NCI-H748 (cell line): Measurements from ENCODE around the gene SPATA9.
"Not testable (repeated sequence)": the region's sequence is repeated elsewhere in the genome, so short reads cannot be mapped to it uniquely, and the experiment has no call there.

Experiments used
- DNase-seq: peaks from one replicate; lab custom pipeline; 2025; ENCODE audit not compliant: unreplicated experiment; lab: John Stamatoyannopoulos, UW

The SPATA9 gene

DNA sequence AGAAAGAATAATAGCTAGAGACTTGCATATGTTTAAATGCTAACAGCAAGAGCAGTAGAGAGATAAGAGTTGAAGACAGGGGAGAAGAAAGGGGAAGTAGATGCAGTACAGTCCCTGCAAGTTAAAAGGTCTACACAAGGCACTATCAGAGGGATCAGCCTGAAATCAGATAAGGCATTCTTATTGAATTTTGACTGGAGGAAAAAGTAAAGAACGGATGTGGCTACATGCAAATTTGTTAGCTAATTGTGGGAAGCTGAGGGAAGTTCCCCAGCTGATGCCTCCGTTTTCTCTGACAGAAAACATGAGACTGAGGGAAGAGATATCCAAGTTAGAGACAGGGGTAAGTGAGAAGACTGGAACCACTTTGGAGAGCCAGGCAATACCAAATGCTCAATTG is 35.4 kb upstream of the SPATA9 start:
- DNase-seq: no peak

DNA sequence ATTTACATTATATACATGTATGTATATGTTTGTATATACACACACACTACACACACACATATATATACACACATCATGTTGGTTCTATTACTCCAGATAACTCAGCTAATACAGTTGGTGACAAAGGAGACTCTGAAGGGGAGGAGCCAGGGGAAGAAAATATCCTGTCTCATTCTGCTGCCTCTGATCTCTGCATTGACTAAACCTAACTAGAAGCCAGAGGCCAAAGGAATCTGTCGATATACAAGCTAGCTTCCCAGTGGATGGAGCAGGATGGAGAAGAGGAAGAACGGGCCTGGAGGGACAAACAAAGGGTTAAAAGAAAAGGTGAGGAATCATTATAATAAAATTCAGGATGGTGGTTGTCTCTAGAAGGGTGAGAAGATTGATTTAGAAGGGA is 34.6 kb upstream of the SPATA9 start:
- no peak for DNase-seq

- no peak for DNase-seq
These were observed 33.1 kb upstream of the SPATA9 start for GRCh38 chr5:95715799-95716461.

DNA sequence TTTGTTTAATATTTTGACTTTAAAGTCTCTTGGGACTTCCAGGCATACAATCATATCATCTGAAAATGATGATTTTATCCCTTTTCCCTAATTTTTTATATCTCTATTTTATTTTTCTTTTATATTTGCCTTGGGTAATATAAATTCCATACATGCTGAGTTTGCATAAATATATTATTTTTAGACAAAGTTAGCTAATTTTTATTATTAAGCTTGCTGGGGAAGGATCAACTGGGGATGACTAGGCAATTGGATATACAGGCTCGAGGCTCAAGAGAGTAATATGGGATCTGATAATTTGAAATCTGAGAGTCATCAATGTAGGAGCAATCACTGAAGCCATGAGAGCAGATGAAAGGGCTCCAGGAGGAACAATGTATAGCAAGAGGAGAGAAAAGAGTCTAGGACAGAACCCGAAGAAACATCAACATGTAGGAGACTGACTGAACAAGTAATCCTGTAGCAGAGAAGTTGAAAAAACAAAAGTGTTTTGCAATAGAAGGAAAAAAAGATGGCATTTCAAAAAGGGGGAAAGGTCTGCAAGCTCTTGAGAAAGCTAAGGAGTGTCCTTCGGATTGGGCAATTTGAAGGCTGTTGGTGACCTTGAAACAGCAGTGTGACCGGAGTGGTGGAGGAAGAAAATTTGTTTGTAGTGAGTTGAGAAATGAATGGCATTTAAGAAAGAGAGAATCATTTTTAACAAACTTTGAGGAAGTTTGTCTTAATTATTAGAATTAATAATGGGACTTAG is 31.3 kb upstream of the SPATA9 start:
- DNase-seq: no peak

DNA sequence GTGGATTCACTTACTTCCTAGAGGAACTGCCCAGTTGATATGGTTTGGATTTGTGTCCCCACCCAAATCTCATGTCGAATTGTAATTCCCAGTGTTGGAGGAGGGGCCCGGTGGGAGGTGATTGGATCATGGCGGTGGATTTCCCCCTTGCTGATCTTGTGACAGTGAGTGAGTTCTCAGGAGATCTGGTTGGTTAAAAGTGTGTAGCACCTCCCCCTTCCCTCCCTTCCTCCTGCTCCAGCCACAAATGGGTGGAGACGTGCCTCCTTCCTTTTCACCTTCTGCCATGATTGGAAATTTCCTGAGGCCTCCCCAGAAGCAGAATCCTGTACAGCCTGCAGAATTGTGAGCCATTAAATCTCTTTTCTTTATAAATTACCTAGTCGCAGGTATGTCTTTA is 30.5 kb upstream of the SPATA9 start:
- not testable (repeated sequence) for DNase-seq

DNA sequence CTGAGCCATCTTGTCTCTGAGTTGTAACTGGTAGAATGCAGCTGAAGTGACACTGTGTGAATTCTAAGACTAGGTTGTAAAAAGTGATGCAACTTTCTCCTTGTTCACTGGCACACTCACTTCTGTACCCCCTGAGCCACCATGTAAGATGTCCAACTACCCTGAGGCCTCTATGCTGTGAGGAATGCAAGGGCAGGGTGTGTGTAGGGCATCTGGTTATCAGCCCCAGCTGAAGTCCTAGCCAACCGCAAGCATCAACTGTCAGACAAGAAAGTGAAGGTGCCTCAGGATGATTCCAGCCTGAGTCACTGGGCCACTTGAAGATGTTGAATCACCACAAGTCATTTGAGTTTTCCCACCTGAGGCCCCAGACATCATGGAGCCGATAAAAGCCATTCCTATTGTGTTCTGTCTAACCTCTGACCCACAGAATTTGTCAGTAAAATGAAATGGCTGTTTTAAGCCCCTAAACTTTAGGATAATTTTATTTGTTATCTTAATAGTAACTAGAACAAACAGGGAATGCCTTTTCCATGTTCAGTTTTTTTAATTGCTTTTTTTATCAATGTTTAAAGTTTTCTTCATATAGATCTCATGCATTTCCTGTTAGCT is 29.7 kb upstream of the SPATA9 start:
- DNase-seq: peak; percentile 22

- no peak for DNase-seq
These were observed 28.9 kb upstream of the SPATA9 start for GRCh38 chr5:95711501-95712346.

DNA sequence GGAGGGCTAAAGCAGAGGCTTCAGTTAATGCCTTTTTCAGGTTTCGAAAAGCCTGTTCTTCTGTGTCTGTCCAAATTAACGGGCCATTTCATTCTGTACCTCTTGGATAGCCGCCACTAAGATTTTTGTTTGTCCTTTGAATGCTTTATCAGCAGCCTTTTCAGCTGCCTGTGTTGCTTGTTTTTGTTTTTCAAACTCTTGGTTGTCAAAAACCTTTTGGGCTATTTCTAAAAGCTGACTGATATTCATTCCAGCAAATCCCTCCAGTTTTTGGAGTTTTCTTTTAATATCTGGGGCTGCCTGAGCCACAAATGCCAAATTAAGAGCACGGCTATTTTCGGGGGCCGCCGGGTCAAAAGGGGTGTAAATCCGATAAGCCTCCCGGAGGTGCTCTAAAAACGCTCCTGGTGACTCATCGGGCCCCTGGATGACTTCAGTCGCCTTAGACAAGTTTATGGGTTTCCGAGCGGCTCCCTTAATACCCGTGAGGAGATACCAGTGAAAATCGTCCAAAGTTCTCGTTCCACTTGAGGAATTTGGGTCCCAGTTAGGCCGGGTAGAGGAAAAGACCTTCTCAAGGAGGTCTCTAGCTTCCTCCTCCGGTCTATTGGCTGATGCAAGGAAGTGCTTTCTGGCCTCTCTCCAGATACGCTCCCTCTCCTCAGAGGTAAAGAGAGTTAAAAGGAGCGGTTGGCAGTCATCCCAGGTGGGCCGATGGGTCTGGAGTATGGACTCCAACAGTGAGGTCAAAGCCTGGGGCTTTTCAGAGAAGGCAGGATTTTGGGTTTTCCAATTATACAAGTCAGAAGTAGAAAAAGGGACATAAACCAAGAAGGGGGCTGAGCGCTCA is 28.1 kb upstream of the SPATA9 start:
- not testable (repeated sequence) for DNase-seq

DNA sequence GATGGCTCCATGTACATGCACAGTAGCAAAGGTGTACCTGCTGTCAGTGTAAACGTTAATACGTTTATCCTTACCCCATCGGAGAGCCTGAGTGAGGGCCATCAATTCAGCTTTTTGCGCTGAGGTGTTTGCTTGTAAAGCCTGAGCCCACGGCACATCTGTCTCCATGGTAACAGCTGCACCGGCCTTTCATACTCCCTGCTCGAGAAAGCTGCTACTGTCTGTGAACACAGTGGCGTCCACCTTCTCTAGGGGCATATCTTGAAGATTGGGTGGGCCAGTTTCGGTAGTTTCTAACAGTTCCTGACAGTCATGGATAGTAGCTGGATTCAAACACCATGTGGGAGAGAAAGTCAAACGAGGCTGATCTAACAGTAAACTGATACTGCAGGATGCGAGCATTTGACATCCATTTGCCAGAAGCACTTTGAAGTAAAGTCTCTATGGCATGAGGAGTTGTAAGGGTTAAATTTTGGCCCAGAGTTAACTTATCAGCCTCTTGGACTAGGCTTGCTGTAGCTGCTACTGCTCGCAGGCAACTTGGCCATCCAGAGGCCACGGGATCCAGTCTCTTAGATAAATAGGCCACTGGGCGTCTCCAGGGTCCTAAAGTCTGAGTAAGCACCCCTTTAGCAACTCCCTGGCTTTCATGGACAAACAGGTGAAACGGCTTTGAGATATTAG is 27.3 kb upstream of the SPATA9 start:
- peak; percentile 78 for DNase-seq

GRCh38 chr5:95708876-95709275 is 26.1 kb upstream of the SPATA9 start:
- DNase-seq: no peak

DNA sequence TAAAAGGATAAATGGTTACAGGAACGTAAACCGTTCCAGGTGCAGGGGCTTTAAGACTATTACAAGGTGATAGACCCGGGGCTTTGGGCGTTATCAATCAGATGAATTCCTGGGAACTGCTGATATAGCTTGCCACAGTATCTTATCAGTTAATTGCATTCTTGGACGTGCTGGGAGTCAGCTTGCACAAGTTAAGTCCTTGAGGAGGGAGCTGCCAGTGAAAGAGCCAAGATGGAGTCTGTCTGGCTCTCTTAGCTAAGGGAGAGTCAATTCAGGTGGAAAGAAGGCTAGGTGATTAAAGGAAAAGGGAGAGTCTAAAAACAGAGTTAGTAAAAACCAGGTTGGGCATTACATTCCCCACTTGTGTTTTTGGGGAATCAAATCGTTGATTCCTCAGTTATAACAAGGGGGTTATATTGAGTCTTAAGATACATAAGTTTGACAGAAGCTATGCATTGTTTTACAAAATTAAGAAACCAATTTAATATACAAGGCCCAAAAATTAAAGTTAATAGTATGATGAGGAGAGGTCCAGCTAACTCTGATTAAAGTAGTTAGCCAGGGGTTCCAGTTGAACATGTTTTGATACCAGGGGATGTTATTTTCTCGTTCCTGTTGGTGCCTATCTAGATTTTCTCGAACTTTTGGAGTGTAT is 24.9 kb upstream of the SPATA9 start:
- not testable (repeated sequence) for DNase-seq

GRCh38 chr5:95707055-95707454 is 24.3 kb upstream of the SPATA9 start:
- DNase-seq: no peak

DNA sequence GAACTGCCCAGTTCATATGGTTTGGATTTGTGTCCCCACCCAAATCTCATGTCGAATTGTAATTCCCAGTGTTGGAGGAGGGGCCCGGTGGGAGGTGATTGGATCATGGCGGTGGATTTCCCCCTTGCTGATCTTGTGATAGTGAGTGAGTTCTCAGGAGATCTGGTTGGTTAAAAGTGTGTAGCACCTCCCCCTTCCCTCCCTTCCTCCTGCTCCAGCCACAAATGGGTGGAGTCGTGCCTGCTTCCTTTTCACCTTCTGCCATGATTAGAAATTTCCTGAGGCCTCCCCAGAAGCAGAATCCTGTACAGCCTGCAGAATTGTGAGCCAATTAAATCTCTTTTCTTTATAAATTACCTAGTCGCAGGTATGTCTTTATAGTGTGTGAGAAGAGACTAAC is 23.4 kb upstream of the SPATA9 start:
- DNase-seq: not testable (repeated sequence)

- DNase-seq: no peak
These were observed 21.4 kb upstream of the SPATA9 start for GRCh38 chr5:95704150-95704549.

- DNase-seq: no peak
These were observed 18.3 kb upstream of the SPATA9 start for GRCh38 chr5:95701074-95701473.

GRCh38 chr5:95699337-95699736 is 16.5 kb upstream of the SPATA9 start:
- DNase-seq: no peak

DNA sequence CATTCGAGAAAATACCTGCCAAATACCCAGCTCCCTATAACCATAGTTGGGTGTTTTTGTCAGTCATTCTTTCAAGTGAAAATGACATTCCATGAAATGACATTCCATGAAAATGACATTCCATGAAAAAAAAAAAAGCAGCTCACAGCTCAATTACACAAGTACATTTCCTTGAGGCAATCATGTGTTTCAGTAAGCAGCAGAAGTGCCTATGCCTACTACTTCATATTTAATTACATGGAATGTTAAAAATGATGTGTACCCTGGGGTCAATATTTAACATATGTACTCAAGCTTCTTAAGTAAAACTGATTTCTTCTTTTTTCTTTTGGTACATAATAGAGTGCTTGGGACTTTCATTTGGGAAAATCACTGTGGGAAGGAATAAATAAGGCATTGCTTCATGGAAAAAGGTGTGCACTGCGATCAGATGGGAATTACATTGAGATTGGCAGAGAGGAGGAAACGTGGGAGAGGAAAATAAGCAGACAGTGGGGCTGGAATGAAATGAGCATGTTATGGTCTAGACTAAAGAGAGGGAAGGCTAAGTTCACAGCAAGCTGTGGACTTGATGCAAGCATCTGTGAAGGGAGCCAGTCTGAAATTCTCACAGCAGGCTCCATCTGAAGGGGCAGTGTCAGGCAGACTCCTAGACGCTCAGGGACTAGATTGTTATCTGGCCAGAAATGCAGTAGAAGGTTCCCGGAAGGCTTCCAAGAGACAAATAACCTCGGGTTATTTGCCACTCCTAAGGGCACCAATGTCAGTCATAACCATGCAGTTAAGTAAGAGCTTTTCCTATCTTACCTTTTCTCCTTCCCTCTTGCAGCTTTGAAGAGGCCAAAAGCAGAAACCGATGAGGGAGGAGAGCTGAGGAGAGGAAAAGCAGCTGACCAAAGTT is 15.2 kb upstream of the SPATA9 start:
- no peak for DNase-seq

DNA sequence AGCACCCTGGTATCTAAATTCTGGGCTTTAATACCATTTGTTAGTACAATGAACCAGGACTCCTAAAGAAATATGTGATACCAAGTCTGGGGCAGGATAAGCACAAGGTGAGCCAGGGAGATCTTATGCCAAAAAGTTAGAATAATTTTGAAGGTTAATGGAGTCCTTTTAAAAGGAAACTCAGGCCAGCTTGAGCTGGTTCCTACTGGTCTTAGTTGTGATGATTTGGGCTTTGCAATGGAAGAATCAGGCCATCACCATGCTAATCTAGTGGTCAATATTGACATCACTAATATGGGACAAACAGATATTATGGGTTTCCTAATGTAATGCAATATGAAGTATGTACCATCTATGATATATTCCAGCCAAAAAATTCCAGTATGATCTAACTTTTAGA is 7.5 kb upstream of the SPATA9 start:
- DNase-seq: no peak
